HepG2 (cell line): ENCODE measurements around the gene EEFSEC. TPM values are rescaled to one million over a fixed set of nuclear protein-coding genes. Genes with fewer than 3 reads are reported as not detected.
A peak's percentile ranks its signal among the peaks of the same experiment; 100 is the strongest.

ENCODE experiments used
- ATAC-seq: fragments of 200-7000 bp; cut with Tn5 transposase; 3 replicates; pipeline ENCODE4 v1.9.1; 2020; ENCODE audit warnings: mild to moderate bottlenecking, moderate library complexity
- BruUV-seq: library from RNA; stranded (reverse); fragments of 400-500 nt; replicated peaks from 2 replicates; lab custom pipeline; 2021; lab: Mats Ljungman, UMichigan
- CTCF ChIA-PET: fragments of 300-600 bp; formaldehyde crosslinking; extraction: SDS; loops from one replicate; lab custom pipeline; 2021; ENCODE audit warnings: low total read pairs, inconsistent platforms, low intra/inter-chr PET ratio; lab: Yijun Ruan, JAX
- POLR2A ChIA-PET: fragments of 350-600 bp; sonication (Branson Sonifier 250); formaldehyde crosslinking; loops from one replicate; lab custom pipeline; 2020; ENCODE audit warnings: antibody characterized with exemption, inconsistent platforms; lab: Yijun Ruan, JAX
- DNase-seq: peaks from one replicate; pipeline ENCODE4 v3.0.0-alpha.2; 2015; ENCODE audit warnings: low spot score
- FAIRE-seq: peaks from 3 replicates; lab custom pipeline; 2011; peaks lifted over from hg19 to GRCh38; lab: Jason Lieb, UNC
- H2AFZ ChIP-seq: one replicate; pipeline ENCODE4 v1.6.1; 2011; ENCODE audit warnings: low read length, inconsistent platforms
- H3K27ac ChIP-seq: fragments of 300-600 bp; 3 replicates; pipeline ENCODE4 v1.8.0; 2011; ENCODE audit warnings: mixed run types, mild to moderate bottlenecking, mixed read lengths, low read length, inconsistent platforms; ENCODE audit not compliant: insufficient read depth; ENCODE audit errors: extremely low read length
- H3K27me3 ChIP-seq, 2 experiments: fragments of 200-600 bp in 1 of 2; 2 replicates in 1 of 2; 3 replicates in 1 of 2; pipeline versions ENCODE4 v1.6.0 to v1.8.0; 2011; ENCODE audit warnings: low read length in 2 of 2, mild to moderate bottlenecking in 2 of 2, moderate library complexity in 2 of 2, inconsistent platforms in 1 of 2; ENCODE audit not compliant: insufficient read depth in 2 of 2, control insufficient read depth in 1 of 2
- H3K36me3 ChIP-seq, 2 experiments: fragments of 200-600 bp in 1 of 2; replicated peaks in 1 of 2; 2 replicates in 1 of 2; 3 replicates in 1 of 2; pipeline versions ENCODE4 v1.5.1 to v1.8.0; 2011; ENCODE audit warnings: low read length in 2 of 2, inconsistent platforms in 1 of 2; ENCODE audit not compliant: insufficient read depth in 2 of 2, control insufficient read depth in 1 of 2
- H3K4me1 ChIP-seq: 2 replicates; pipeline ENCODE4 v1.5.1; 2012; ENCODE audit warnings: low read length, inconsistent platforms; ENCODE audit not compliant: insufficient read depth
- H3K4me2 ChIP-seq: 2 replicates; pipeline ENCODE4 v1.6.0; 2011; ENCODE audit warnings: low read depth, low read length, inconsistent platforms
- H3K4me3 ChIP-seq, 3 experiments: fragments of 200-600 bp in 1 of 3; sonication (generic), shearing (Covaris generic) in 1 of 3; replicated peaks in 1 of 3; 2 replicates each; pipeline ENCODE4 v1.5.1; 2011 to 2016; ENCODE audit warnings: low read length in 3 of 3, inconsistent platforms in 2 of 3, low read depth in 2 of 3, mild to moderate bottlenecking in 2 of 3, control low read depth in 1 of 3, mixed read lengths in 1 of 3; ENCODE audit not compliant: insufficient read depth in 1 of 3
- H3K79me2 ChIP-seq: one replicate; pipeline ENCODE4 v1.6.1; 2011; ENCODE audit warnings: low read length, inconsistent platforms; ENCODE audit not compliant: insufficient read depth
- H3K9ac ChIP-seq: 2 replicates; pipeline ENCODE4 v1.6.0; 2011; ENCODE audit warnings: mild to moderate bottlenecking, low read depth, low read length, inconsistent platforms; ENCODE audit not compliant: insufficient read depth
- H3K9me3 ChIP-seq: 2 replicates; pipeline ENCODE4 v1.5.1; 2012; ENCODE audit warnings: mild to moderate bottlenecking, low read length
- H4K20me1 ChIP-seq: 2 replicates; pipeline ENCODE4 v1.6.0; 2011; ENCODE audit warnings: inconsistent platforms, mild to moderate bottlenecking, low read length, moderate library complexity; ENCODE audit not compliant: insufficient read depth
- ARNT2 ChIP-seq: sonication (generic); formaldehyde crosslinking; IDR thresholded peaks from 2 replicates; pipeline ENCODE4 v1.8.0; 2022; ENCODE audit warnings: mild to moderate bottlenecking, low read depth, missing genetic modification reagents, moderate library complexity
- FOSL2 ChIP-seq: sonication (generic); formaldehyde crosslinking; IDR thresholded peaks from 2 replicates; pipeline ENCODE4 v1.4.0; 2020; ENCODE audit warnings: missing genetic modification reagents
- HNRNPL ChIP-seq: fragments of 200-400 bp; formaldehyde crosslinking; IDR thresholded peaks from 2 replicates; pipeline ENCODE4 v1.6.1; 2017; ENCODE audit warnings: mild to moderate bottlenecking, low read depth, low read length
- JUND ChIP-seq: sonication (generic); formaldehyde crosslinking; IDR thresholded peaks from 2 replicates; pipeline ENCODE4 v1.8.0; 2022; ENCODE audit warnings: mild to moderate bottlenecking, missing genetic modification reagents
- KLF13 ChIP-seq: sonication (generic); formaldehyde crosslinking; IDR thresholded peaks from 2 replicates; pipeline ENCODE4 v1.4.0; 2020; ENCODE audit warnings: mild to moderate bottlenecking, missing genetic modification reagents
- LCORL ChIP-seq, 2 experiments: fragments of 450-650 bp in 1 of 2; sonication (generic) in 1 of 2; formaldehyde crosslinking in 1 of 2; IDR thresholded peaks; 2 replicates each; pipeline versions ENCODE4 v1.5.0 to v1.6.1; 2017 to 2020; ENCODE audit warnings: antibody characterized with exemption in 1 of 2, missing genetic modification reagents in 1 of 2
- ZNF431 ChIP-seq: sonication (generic); formaldehyde crosslinking; IDR thresholded peaks from 2 replicates; pipeline ENCODE4 v1.9.0; 2022; ENCODE audit warnings: missing genetic modification reagents, low read depth, mild to moderate bottlenecking, borderline replicate concordance
- ZNF629 ChIP-seq: sonication (generic); formaldehyde crosslinking; conservative IDR thresholded peaks from 2 replicates; pipeline ENCODE4 v1.5.0; 2020; ENCODE audit warnings: missing genetic modification reagents
- ZNF687 ChIP-seq: sonication (generic); formaldehyde crosslinking; IDR thresholded peaks from 2 replicates; pipeline ENCODE4 v1.5.1; 2020; ENCODE audit warnings: mild to moderate bottlenecking, missing genetic modification reagents, moderate library complexity
- WGBS: methylation state at CpG from one replicate; pipeline ENCODE4 v1.1.6; 2017; ENCODE audit warnings: low lambda C conversion rate; 5-methylcytosine and 5-hydroxymethylcytosine counted together
- in situ Hi-C: cut with HindIII; loops from 2 replicates; pipeline ENCODE4 v1.10.0; 2017; ENCODE audit warnings: low pct_unique_long_range_greater_than_20kb; ENCODE audit not compliant: extremely low pct_ligation_motif_present
- intact Hi-C: fragments of 100-400 bp; cut with micrococcal nuclease; formaldehyde crosslinking; loops from one replicate; pipeline ENCODE4 v1.10.0; 2022; ENCODE audit not compliant: unreplicated experiment
- polyA plus RNA-seq, 8 experiments: library from polyadenylated mRNA; depleted of rRNA in 3 of 8; stranded (reverse) in 7 of 8; unstranded in 1 of 8; fragments of >200 nt; fragmentation: Illumina TruSeq in 4 of 8; extraction: Trizol in 4 of 8; gene quantifications; 2 replicates each; pipeline versions ENCODE4 v1.2.1 to v1.2.3, GENCODE V29; 2011 to 2016; ENCODE audit warnings: low read depth in 4 of 8, missing spikeins in 1 of 8, mixed read lengths in 1 of 8; ENCODE audit not compliant: insufficient read depth in 1 of 8
- total RNA-seq, 5 experiments: library from RNA; depleted of rRNA; stranded (reverse); fragments of >200 nt; fragmentation: Illumina TruSeq; extraction: Trizol; gene quantifications; 2 replicates each; pipeline ENCODE4 v1.2.3, GENCODE V29; 2016; ENCODE audit warnings: low read depth in 1 of 5
- TF ChIP-seq, protein P1 (sequence below): sonication (generic); formaldehyde crosslinking; IDR thresholded peaks from 2 replicates; pipeline ENCODE4 v1.4.0; 2020; ENCODE audit warnings: missing genetic modification reagents, borderline replicate concordance

The EEFSEC gene
- total and polyA plus RNA-seq, 2 of the 13 experiments (the other 11 are each of a cell fraction or from before 2014, with no cell fraction given): 6.4 to 24.2 TPM

GRCh38 chr3:128383316-128384235 is 230.3 kb downstream of the EEFSEC start:
- H3K27ac ChIP-seq: no peak overlapping the region
- WGBS: 94% methylated on average over 9 of the region's 11 CpGs
- DNase-seq: peak; percentile 37
- no peak for FAIRE-seq
- ATAC-seq: peak; percentile 23; the same call in 2 of the 3 replicates
- H3K4me3 ChIP-seq: no peak overlapping the region
- H3K4me2 ChIP-seq: no peak overlapping the region
- H2AFZ ChIP-seq: no peak overlapping the region
- TF ChIP-seq KLF13 (CRISPR knock-in tag) (no peak), ZNF629 (CRISPR knock-in tag) (peak; percentile 54), ZNF687 (CRISPR knock-in tag) (peak; percentile 45), ZNF431 (CRISPR knock-in tag) (no peak), LCORL (IDR thresholded peaks at IDR 0.05) (peak; percentile 33; the same call in 1 of the 2 replicates), LCORL (CRISPR knock-in tag; IDR thresholded peaks at IDR 0.05) (no peak), ARNT2 (CRISPR knock-in tag) (no peak), JUND (CRISPR knock-in tag) (peak; percentile 26; the same call in 1 of the 2 replicates), HNRNPL (0 out of 2 replicates have a peak, but pooled peaks have one; percentile 50), FOSL2 (CRISPR knock-in tag) (peak; percentile 89)
- TF ChIP-seq, protein P1, sequence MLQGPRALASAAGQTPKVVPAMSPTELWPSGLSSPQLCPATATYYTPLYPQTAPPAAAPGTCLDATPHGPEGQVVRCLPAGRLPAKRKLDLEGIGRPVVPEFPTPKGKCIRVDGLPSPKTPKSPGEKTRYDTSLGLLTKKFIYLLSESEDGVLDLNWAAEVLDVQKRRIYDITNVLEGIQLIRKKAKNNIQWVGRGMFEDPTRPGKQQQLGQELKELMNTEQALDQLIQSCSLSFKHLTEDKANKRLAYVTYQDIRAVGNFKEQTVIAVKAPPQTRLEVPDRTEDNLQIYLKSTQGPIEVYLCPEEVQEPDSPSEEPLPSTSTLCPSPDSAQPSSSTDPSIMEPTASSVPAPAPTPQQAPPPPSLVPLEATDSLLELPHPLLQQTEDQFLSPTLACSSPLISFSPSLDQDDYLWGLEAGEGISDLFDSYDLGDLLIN: no peak
- H3K9ac ChIP-seq: no peak overlapping the region
- intact Hi-C loops: loop anchor here (2.0 kb wide), 1 partner anchor 23 kb away; no protein-coding TSS in a partner anchor
- no peaks in the 10 kb centered on the region for H3K79me2 ChIP-seq
- no peaks in the 10 kb centered on the region for H4K20me1 ChIP-seq
- H3K36me3 ChIP-seq: peaks cover 5 to 9% of the 10 kb centered on the region in 2 experiments; a peak in 3 of 5 replicates
- POLR2A ChIA-PET: interaction anchor here (3.0 kb wide), 1 partner anchor 23 kb away, joined by 14 read pairs; no protein-coding TSS in a partner anchor
- CTCF ChIA-PET: no interaction called here
- no peaks in the 10 kb centered on the region for H3K9me3 ChIP-seq
- H3K4me1 ChIP-seq: peaks cover 52% of the 10 kb centered on the region
- in situ Hi-C loops: no loop called here
- H3K27me3 ChIP-seq: no peaks in the 10 kb centered on the region
- BruUV-seq: no TSS peak
